GM19099 (cell line): ENCODE results near the gene FOXO6.

ENCODE experiments used
- POLR2A ChIP-seq: IDR thresholded peaks from 3 replicates; pipeline ENCODE4 v1.6.1; 2011; ENCODE audit warnings: low read depth; ENCODE audit not compliant: insufficient read length; ENCODE audit errors: extremely low read depth

Gene FOXO6

DNA sequence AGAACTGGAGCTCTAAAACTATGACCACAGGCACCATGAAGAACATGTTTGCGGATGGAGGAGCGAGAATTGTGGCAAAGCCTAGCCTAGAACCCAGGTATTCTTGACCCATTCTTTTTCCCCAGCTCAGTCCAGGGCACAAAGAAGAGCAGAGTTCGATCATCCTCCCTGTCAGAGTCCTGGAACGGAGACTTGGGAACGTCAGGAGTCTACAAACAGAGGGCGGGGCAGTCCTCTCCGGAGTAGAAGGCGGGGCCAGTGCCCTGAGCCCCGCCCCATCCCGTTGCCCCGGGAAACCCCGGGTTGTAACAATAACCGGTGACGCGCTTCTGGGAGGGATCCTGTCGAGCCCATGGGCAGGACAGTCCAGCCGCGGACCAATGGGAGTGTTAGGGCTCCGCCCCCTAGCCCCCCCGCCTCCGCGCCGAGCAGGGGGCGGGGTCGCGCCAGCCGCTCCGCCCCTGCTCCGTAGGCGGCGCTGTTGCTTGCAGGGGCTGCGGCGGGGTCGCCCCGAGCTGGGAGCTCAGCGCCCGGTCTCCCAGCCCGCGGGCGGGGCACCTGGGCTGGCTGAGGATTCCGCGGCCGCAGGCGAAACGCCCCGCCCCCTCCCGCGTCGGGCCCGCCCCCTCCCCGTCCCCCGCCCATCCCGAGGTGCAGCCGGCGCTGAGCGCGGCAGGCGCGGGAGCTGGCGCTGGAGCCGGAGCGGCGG lies at the start of gene FOXO6:
Gene FOXO6 (plus strand): TSS at position 649 of the 709 bp plus-strand sequence.
- TF ChIP-seq POLR2A = no peak

DNA sequence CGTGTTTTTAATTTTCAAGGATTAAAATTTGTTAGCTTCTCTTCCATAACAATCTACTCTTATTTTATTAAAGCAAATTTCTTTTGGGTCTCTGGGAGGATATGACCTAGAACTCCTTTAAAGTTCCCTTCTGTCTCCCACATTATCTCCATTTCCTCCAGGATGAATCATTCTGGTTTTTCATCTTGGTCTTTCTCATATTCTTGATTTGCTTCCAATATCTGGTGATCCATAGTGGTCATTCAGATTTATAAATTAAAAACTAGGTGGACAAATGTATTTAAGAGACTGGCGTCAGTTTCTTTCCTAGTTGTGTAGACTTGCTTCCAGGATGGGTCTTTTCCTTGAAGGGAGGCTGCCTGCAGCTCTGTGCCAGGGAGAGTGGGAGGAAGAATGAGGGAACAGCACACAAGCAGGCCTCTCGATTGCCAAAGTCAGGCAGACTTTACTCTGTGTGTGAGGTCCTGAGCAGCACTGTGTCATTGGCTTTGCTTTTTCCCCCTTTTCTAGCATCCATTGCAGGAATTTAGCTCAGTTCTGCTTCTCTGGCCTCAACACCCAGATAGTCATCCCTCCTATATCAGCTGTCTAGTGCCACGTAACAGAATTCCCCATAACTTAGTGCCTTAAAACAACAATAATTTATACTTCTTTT lies 48.1 kb upstream of the FOXO6 start:
- TF ChIP-seq POLR2A = no peak

- no peak for TF ChIP-seq POLR2A
Observed at GRCh38 chr1:41313661-41314131, 47.5 kb upstream of the FOXO6 start.

GRCh38 chr1:41314376-41315145 lies 46.7 kb upstream of the FOXO6 start:
- TF ChIP-seq POLR2A = no peak

DNA sequence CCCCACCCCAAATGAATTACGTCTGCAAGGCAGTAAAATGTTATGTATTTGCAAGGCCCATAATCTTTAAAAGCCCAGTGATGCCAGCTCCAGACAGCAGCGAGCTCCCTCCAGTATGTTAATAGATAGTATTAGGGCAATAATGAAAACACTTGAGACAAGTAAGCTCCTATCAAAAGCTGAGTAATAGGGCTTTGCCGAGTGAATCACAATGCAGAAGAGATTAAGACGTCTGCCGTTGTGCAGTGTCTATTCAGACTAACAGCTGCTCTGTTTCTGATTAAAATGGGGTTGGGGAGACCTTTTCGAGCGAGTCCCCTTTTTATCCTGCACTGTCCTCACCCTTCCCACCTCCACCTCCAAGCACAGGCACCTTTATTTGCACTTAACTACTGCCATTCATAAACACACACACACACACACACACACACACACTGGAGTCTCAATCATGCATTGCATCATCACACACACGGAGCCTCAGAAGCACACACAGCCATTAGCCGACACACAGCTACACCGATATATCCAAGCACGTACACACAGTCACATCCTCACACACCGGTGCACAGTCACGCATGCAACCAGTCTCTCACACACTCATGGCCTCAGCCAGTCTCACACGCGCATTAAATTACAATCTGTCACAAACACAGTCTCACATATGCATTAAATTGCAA lies 46.0 kb upstream of the FOXO6 start:
- TF ChIP-seq POLR2A = no peak

DNA sequence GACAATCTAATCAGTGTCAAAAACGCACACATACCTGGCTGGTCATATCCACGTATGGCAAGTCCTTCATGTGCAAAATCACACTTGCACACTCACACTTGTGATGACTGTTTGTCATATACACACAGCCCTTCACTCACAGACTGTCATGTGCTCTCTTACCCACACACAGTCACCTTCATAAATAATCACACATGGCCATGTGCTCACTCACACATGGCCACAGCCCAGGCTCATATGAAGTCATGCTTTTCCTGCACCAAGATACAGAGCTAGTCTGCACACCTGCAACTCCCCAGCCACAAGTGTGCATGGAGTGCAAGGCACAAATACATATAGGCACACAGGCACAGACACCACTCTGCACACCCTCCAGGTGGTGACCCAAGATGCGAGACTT lies 45.4 kb upstream of the FOXO6 start:
- TF ChIP-seq POLR2A = no peak

- TF ChIP-seq POLR2A = no peak
Observed at GRCh38 chr1:41317361-41317760, 43.9 kb upstream of the FOXO6 start.

GRCh38 chr1:41318135-41318534 lies 43.1 kb upstream of the FOXO6 start:
- TF ChIP-seq POLR2A = no peak

DNA sequence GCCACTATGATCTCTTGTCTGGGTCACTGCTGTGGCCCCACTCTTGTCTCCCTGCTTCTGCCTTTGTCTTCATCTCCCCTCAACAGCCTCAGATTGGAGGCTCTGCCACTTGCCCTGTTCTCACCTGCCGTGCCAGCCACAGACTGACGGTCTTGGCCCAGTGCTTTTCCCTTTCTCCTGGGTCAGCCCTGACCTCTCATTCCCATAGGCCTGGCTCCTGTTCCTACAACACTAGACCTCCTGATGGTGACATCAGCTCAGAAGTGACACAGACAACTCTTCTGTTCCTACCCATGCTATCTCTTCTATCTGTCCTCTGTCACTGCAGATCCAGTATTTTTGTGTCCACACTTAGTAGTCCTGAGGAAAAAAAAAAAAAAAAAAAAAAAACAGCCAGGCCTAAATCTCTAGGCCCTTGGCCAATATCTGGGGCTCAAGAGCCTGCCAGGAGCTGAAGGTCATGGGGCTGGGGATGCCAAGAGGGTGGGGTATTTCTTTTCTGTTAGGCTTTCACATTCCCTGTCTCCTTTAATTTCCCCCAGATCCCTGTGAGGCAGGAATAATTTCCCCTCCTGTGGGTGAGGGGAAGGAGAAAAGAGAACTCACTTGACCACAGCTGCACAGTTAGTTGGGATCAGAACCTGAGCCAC lies 42.0 kb upstream of the FOXO6 start:
- TF ChIP-seq POLR2A = no peak

- TF ChIP-seq POLR2A = no peak
Observed at GRCh38 chr1:41319807-41320711, 41.2 kb upstream of the FOXO6 start.

DNA sequence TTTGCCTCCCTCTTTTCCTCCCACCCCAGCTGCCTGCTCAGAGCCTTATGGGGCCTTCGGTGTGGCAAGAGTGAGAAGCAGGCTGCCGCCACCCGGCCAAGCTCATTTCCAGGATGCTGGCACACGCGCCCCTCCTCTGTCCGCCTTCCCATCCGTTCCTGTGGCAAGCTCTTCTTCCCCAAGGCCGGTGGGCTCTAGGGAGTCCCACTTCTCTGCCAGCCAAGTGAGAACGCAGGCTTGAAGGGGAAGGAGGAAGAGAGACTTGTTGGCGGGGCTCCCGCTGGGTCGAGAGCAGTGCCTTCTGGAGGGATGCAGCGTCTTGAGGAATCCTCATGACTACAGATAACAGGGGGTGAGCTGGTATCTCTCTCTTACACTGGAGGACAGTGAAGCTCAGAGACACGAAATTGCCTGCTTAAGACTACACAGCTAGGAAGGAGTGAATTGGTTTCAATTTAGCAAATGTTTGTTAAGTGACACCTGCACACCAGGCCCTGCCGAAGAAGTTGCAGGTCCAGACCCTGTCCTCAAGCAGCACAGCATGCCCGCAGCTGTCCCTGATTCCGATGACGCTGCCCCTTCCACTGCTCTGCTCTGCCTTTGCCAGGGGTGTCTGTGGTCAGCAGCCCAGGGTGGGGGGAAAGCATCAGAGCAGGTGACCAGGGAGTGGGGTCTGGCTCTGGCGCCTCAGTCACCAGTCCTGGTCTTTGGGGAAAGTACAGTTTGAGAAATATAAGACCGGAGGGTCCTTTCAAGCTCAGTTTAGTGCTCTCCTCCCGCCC lies 40.1 kb upstream of the FOXO6 start:
- TF ChIP-seq POLR2A = no peak

DNA sequence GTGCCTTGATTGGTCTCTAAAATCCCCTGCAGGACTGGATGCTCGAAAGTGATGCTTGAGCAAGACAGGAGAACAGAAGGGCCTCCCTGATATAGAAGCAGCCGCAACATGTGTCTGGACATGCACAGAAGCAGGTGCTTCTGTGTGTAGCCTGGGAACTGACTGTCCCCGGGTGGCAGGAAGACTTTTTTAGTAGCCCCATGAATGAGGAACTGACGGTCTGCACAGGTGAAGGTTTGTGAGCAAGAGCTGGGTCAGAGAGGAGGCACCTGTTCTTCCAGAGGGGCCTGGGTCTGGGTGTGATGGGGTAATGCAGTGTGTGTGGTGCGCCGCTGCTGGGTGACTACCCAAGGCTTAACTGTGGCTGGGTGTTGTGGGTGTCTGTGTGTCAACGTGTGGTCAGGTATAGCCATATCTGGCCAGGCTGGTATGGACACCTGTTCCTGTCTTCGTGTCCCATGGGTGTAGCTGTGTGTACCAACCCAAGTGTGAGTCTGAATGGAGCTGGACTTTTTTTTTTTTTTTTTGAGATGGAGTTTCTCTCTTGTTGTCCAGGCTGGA lies 39.1 kb upstream of the FOXO6 start:
- TF ChIP-seq POLR2A = no peak

- no peak for TF ChIP-seq POLR2A
Observed at GRCh38 chr1:41322835-41323234, 38.4 kb upstream of the FOXO6 start.
